Lung (tissue), 12 donors: Measurements from ENCODE around the gene TECTA. TPM values are rescaled to one million over a fixed set of nuclear protein-coding genes. Genes with fewer than 3 reads are reported as not detected.

ENCODE experiments used
- ATAC-seq: fragments of 200-7000 bp; cut with Tn5 transposase; one replicate; pipeline ENCODE4 v1.9.1; 2020; ENCODE audit warnings: moderate number of reproducible peaks; ENCODE audit not compliant: insufficient read depth, low FRiP score
- DNase-seq, 3 donors: peaks; one replicate each; pipeline ENCODE4 v3.0.0-alpha.2; 2013 to 2017
- H3K27ac ChIP-seq, 2 donors: one replicate each; pipeline ENCODE4 v1.5.1; 2013; ENCODE audit warnings: mild to moderate bottlenecking in 2 of 2, moderate library complexity in 2 of 2, control low read depth in 1 of 2, inconsistent platforms in 1 of 2, low read depth in 1 of 2, low read length in 1 of 2
- H3K27me3 ChIP-seq, 3 donors: one replicate each; pipeline ENCODE4 v1.5.1; 2013; ENCODE audit warnings: low read length in 2 of 3; ENCODE audit not compliant: control insufficient read depth in 3 of 3, insufficient read depth in 3 of 3
- H3K36me3 ChIP-seq, 4 donors: one replicate each; pipeline ENCODE4 v1.5.1; 2013; ENCODE audit warnings: low read length in 4 of 4, mild to moderate bottlenecking in 1 of 4, moderate library complexity in 1 of 4; ENCODE audit not compliant: control insufficient read depth in 4 of 4, insufficient read depth in 4 of 4
- H3K4me1 ChIP-seq, 5 donors: one replicate each; pipeline ENCODE4 v1.5.1; 2013; ENCODE audit warnings: low read length in 5 of 5, mild to moderate bottlenecking in 2 of 5, moderate library complexity in 1 of 5; ENCODE audit not compliant: control insufficient read depth in 5 of 5, insufficient read depth in 5 of 5
- H3K4me3 ChIP-seq: one replicate; pipeline ENCODE4 v1.5.1; 2013; ENCODE audit warnings: mild to moderate bottlenecking, control low read depth, moderate library complexity
- H3K9ac ChIP-seq, 2 donors: one replicate each; pipeline ENCODE4 v1.5.1; 2013; ENCODE audit warnings: low read length in 2 of 2, control low read depth in 1 of 2; ENCODE audit not compliant: insufficient read depth in 1 of 2
- H3K9me3 ChIP-seq, 4 donors: one replicate each; pipeline ENCODE4 v1.5.1; 2013; ENCODE audit warnings: low read length in 3 of 4, mild to moderate bottlenecking in 1 of 4, moderate library complexity in 1 of 4; ENCODE audit not compliant: control insufficient read depth in 4 of 4, insufficient read depth in 3 of 4
- WGBS, 2 donors: extraction: QIAGEN DNeasy Blood & Tissue Kit; methylation state at CpG; one replicate each; pipeline ENCODE4 v1.1.7; 2013; 5-methylcytosine and 5-hydroxymethylcytosine counted together
- polyA plus RNA-seq, 2 donors: library from polyadenylated mRNA; stranded (reverse); fragments of 200-250 nt; gene quantifications; one replicate each; pipeline ENCODE4 v1.2.1, GENCODE V29; 2013
- total RNA-seq, 2 donors: library from RNA; depleted of rRNA in 1 of 2; stranded (reverse); fragments of >200 nt in 1 of 2; gene quantifications; one replicate each; pipeline ENCODE4 v1.2.1, GENCODE V29; 2014 to 2021
- TF ChIP-seq, protein P1 (sequence below): IDR thresholded peaks from 2 replicates; pipeline ENCODE4 v1.5.1; 2012; ENCODE audit warnings: mild to moderate bottlenecking; ENCODE audit errors: control extremely low read depth, extremely low read depth
- donor health status: control.
- donor health status: control.
- donor health status: Bipolar disorder and iron deficiency.
- donor health status: healthy.
- donor health status: DM: yes; HTN: yes; CAD: no.

The TECTA gene
- total and polyA plus RNA-seq, 4 donors, result 0.35 to 2.5 (median 0.82) TPM

DNA sequence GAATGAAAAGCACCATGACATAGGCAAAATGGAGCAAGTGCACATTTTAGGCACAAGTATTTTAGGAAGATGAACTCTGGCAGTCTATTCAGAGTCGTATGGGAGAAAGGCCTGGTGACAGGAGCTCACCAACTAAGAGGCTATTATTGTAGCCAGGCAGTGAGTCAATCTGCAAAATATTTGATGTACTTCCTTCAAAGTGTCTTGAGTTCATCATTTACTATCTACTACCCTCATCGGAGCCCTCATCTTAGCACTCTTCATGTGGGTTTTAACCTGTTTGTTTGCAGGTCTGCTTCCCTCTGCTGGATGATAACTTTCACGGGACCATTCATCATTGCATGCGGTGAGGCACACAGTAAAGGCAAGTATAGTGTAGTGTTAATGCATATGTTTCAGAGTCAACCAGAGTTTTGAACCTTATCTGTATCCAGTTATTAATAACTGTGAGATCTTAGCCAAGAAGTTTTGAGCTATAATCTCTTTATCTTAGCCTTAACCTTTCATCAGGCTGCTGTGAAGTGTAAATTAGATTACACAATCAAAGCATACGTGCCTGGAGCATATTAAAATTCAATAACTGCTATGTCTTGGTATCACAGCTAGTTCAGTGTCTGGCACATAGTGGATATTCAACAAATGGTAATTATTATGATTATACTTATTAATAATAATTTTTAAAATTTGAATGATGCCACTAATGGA, 120.6 kb downstream of the TECTA start:
- 69 to 73% methylated on average over 5 of the region's 5 CpGs for WGBS, 2 donors
- no peak for DNase-seq
- no peak overlapping the region for H3K9ac ChIP-seq

DNA sequence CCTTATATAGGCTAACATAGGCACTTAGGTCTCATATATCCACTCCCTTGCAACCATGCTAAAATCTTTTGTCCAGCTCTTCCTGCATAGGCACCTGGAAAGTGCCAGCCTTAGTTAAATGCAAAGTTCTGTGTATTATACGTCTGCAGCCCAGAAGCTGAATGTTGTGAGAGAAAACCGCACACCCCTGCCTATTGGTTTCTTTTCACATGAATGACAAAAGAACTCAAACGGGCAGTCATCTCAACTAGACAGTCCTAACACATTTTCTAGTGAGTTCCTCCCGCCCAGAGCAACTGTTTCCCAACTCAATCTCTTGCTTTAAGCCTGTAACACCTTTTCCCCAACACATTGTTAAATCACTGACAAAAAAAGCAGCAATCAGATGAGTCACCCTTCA, 122.1 kb downstream of the TECTA start:
- no peak for ATAC-seq
- TF ChIP-seq, protein P1, sequence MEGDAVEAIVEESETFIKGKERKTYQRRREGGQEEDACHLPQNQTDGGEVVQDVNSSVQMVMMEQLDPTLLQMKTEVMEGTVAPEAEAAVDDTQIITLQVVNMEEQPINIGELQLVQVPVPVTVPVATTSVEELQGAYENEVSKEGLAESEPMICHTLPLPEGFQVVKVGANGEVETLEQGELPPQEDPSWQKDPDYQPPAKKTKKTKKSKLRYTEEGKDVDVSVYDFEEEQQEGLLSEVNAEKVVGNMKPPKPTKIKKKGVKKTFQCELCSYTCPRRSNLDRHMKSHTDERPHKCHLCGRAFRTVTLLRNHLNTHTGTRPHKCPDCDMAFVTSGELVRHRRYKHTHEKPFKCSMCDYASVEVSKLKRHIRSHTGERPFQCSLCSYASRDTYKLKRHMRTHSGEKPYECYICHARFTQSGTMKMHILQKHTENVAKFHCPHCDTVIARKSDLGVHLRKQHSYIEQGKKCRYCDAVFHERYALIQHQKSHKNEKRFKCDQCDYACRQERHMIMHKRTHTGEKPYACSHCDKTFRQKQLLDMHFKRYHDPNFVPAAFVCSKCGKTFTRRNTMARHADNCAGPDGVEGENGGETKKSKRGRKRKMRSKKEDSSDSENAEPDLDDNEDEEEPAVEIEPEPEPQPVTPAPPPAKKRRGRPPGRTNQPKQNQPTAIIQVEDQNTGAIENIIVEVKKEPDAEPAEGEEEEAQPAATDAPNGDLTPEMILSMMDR, result no peak
- 74 to 85% methylated on average over 4 of the region's 4 CpGs for WGBS, 2 donors
- no peak for DNase-seq
- peaks cover 0 to 4% (median 0%) of the 10 kb centered on the region in 3 donors for H3K27me3 ChIP-seq
- peaks cover 0 to 2% (median 0%) of the 10 kb centered on the region in 4 donors for H3K9me3 ChIP-seq
- no peak overlapping the region for H3K27ac ChIP-seq
- H3K36me3 ChIP-seq, result no peaks in the 10 kb centered on the region
- no peak overlapping the region for H3K4me3 ChIP-seq
- no peaks in the 10 kb centered on the region for H3K4me1 ChIP-seq
- no peak overlapping the region for H3K9ac ChIP-seq

More for the DNA sequence above, 120.6 kb downstream of the TECTA start:
- Histone ChIP-seq H3K27ac (no peak overlapping the region), H3K4me3 (no peak overlapping the region), H3K27me3 (peaks cover 0 to 4% (median 0%) of the 10 kb centered on the region in 3 donors), H3K9me3 (peaks cover 0 to 2% (median 0%) of the 10 kb centered on the region in 4 donors), H3K36me3 (no peaks in the 10 kb centered on the region), H3K4me1 (no peaks in the 10 kb centered on the region)
- no peak for ATAC-seq
- TF ChIP-seq, protein P1, result no peak

DNA sequence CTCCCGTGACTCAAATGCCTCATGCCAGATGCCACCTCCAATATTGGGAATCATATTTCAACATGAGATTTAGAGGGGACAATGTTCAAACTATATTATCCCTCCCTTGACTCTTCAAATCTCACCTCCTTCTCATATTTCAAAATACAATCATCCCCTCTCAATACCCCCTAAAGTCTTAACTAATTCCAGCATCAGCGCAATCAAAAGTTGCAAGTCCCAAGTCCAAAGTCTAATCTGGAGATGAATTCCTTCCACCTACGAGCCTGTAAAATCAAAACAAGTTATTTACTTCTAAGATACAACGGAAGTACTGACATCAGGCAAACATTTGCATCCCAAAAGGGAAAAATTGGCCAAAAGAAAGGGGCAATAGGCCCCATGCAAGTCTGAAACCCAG, 124.3 kb downstream of the TECTA start:
- WGBS, 2 donors, result 84 to 89% methylated on average over 4 of the region's 4 CpGs

More for the DNA sequence above, 124.3 kb downstream of the TECTA start:
- Histone ChIP-seq H3K27ac (no peak overlapping the region), H3K4me3 (no peak overlapping the region), H3K27me3 (peaks cover 0 to 4% (median 0%) of the 10 kb centered on the region in 3 donors), H3K4me1 (no peaks in the 10 kb centered on the region), H3K9me3 (peaks cover 0 to 2% (median 0%) of the 10 kb centered on the region in 4 donors), H3K36me3 (no peaks in the 10 kb centered on the region), H3K9ac (no peak overlapping the region)
- DNase-seq, result no peak
- TF ChIP-seq, protein P1, result no peak
- no peak for ATAC-seq
